Stimulated activated CD8-positive, alpha-beta memory T cell treated with anti-CD3 and anti-CD28 coated beads, Interleukin-12 subunit alpha, Interleukin-12 subunit beta, amount 100 ng/mL, for 4 hours (primary cell): Measurements from ENCODE around the gene BBS1.
A peak's percentile ranks its signal among the peaks of the same experiment; 100 is the strongest.
"Not testable (repeated sequence)": the region's sequence is repeated elsewhere in the genome, so short reads cannot be mapped to it uniquely, and the experiment has no call there.

Source experiments
- DNase-seq: peaks from one replicate; pipeline ENCODE4 v3.0.0-alpha.2; 2020; ENCODE audit warnings: low read depth

BBS1 gene

GRCh38 chr11:66579017-66579606 lies 68.7 kb downstream of the BBS1 start:
- peak; percentile 54 for DNase-seq

GRCh38 chr11:66580803-66581202 lies 70.4 kb downstream of the BBS1 start:
- DNase-seq, result no peak

DNA sequence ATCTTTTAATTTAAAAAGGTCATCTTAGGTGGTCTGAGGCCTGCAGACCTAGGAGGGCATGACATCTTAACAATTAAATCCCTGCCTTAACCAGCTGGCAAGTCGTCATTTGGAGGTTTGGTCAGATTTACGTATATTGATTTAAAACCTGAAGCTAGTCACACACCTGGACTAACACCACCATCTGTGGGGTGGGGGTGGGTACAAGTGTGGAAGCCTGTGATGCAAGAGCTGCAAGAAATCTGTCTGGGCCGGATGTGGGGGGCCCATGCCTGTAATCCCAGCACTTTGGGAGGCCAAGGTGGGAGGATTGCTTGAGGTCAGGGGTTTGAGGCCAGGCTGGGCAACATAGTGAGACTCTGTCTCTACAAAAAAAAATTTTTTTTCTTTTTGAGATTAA lies 70.8 kb downstream of the BBS1 start:
- no peak for DNase-seq

DNA sequence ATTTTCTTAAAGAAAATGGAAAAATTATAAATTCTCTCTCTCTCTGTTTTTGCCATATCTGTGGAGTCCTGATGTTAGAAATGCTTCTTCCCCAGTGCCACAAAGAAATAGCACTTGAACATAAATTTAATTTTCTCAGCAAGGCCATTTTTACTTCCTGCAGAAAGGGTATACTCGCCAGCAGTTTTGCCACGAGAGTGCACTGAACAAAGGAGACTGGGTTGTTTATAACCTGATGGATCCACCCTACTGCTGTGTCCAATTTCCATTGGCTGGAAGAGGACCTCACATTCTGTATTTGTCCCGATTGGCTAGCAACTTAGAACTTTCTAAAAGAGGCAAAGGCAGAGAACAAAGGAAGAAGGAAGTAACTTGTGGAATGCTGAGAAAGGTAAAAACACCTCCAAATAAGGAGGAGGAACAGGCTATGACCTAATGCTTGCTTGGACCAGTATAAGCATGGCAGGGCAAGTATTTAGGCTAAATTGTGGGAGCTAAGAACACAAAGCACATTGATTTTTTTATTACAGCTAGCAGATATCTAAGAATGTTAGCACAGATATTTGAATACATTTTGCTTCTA lies 72.2 kb downstream of the BBS1 start:
- DNase-seq, result not testable (repeated sequence)
